HG03457 (cell line): Measurements from ENCODE around the gene TOP1.
"Not testable (repeated sequence)": the region's sequence is repeated elsewhere in the genome, so short reads cannot be mapped to it uniquely, and the experiment has no call there.

Source experiments
- ATAC-seq: cut with Tn5 transposase; IDR thresholded peaks from one replicate; pipeline ENCODE4 v1.9.1; 2021; ENCODE audit warnings: moderate number of reproducible peaks; ENCODE audit not compliant: unreplicated experiment

Gene TOP1

GRCh38 chr20:41086402-41087324 lies 58.0 kb downstream of the TOP1 start:
- no peak for ATAC-seq

DNA sequence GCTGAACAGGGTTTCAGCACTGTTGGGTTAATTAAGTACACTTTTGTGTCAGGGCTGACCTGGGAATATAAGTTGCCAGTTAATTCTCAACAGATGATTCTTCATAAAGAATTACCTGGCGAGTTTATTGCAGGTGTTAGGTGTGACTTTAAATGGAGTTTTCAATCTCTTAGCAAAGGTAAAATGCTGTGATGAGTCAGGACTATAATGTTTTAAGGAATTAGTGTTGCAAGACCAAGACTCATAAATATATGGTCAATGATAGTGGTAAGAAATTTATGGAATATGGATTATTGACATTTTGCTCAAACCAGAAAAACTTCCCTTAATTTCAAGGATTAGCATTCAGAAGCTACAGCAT lies 58.7 kb downstream of the TOP1 start:
- ATAC-seq: no peak

DNA sequence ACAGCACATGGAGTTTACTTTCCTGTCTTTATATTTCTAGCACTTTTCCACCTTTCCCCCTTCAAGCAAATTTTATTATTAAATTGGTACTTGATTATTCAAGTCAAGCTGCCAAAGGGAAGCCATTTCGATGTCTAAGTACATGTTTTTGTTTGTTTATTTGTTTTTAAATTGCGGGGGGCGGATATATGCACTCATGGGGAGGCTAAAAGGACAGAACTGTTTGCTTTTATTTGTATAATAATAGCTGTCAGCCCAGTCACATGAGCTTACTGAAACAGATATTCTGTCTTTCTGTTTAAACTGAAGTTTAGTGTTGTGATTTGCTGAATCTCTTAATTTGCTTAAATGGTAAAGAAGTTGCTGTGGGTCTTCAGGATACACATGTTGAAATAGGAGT lies 59.2 kb downstream of the TOP1 start:
- ATAC-seq: no peak

GRCh38 chr20:41089555-41089954 lies 60.9 kb downstream of the TOP1 start:
- no peak for ATAC-seq

GRCh38 chr20:41091927-41092326 lies 63.3 kb downstream of the TOP1 start:
- ATAC-seq: no peak

DNA sequence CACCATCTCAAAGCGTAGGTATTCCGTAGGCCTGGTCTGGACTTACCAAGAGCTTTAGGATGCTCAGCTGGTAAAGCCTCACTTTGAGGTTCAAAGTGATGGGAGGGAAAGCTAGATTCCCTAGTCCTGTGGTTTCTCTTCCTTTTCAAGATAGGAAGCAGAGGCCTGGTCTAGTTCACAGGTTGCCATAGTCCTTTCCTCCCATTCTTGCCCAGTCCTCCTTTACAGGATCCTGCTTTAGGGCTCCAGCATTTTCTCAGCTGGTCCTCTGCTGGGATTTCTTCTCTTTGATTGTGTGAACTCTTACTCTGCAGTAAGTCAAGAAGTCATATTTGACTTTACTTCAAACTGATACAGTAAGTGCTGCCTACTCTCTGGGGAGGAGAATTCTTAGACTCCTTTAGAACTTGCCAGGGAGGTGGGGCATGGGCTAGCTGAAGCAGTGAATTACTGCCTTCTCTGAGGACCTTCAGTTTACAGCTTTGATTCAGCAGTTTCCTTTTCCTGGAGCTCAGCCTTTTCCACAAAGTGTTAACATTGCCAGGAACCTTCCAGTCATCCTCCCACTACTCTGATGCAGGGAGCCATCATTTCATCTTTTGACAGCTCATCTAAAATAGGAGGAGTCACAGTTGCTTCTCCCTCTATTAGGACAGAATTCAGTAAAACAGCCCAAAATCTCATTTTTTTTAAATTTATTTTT lies 65.9 kb downstream of the TOP1 start:
- no peak for ATAC-seq

GRCh38 chr20:41095110-41095969 lies 66.7 kb downstream of the TOP1 start:
- no peak for ATAC-seq

DNA sequence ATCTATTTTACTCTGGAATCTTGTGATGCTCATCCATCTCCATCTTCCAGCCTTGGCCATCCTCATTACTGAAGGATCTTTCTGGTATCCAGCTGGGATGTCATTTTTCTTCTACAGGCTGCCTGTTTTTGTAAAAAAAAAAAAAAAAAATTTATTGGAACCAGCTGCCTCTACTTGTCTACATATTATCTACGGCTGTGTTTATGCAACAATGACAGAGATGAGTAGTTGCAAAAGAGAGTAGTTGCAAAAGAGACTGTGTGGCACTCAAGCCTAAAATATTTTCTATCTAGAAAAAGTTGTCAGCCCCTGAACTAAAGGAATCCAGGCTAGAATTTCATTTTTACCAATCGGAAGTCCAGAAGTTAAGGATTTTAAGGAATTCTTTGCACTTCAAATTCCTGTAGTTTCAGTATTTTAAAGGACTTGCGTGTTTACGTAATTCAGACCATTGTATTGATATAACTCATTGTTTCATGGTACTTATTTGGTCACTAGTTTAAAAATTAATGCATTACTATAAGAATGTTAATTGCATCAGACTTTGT lies 70.2 kb downstream of the TOP1 start:
- no peak for ATAC-seq

DNA sequence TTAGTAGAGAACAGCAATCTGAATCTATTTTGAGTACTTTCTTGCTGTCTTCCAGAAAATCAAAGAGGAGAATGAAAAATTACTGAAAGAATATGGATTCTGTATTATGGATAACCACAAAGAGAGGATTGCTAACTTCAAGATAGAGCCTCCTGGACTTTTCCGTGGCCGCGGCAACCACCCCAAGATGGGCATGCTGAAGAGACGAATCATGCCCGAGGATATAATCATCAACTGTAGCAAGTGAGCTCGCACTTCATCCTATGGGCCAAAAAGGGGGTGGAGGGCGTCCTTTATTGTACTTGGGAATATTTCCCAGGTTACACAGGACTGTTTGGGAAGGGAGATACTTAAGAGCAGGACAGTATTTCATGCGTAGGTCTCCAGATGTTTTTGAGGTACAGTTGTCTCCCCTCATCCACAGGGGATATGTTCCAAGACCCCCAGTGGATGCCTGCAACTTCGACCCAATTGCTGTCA lies 71.4 kb downstream of the TOP1 start:
- ATAC-seq: no peak

- no peak for ATAC-seq
Measured at GRCh38 chr20:41101660-41102059, 73.0 kb downstream of the TOP1 start.

DNA sequence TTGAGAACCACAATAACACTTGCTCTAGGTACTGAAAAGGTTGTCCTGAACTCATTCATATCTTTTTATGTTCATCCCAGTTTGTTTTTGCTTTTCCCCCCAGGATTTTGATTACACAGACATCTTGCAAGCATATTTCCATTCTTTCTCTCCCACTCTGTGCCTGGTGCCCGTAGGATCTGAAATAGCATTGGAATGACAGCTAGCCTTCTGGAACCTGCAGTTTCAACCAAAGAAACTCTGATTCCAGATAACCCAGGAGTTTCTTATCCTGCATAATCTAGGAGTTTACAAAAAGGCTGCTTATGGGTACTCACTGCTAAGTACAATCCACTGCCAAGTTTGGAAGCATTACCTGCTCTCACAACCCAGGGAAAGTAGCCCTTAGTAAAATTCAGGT lies 79.9 kb downstream of the TOP1 start:
- no peak for ATAC-seq

DNA sequence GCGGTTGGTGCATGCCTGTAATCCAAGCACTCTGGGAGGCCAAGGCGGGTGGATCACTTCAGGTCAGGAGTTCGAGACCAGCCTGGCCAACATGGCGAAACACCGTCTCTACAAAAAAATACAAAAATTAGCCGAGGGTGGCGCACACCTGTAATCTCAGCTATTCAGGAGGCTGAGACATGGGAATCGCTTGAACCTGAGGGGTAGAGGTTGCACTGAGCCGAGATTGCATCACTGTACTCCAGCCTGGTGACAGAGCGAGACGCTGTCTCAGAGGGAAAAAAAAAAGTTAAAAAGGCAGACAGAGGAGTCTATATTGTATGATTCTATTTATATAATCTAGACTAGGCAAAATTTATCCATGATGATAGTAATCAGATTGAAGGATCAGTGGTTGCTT lies 81.4 kb downstream of the TOP1 start:
- no peak for ATAC-seq

- no peak for ATAC-seq
Measured at GRCh38 chr20:41110930-41111577, 82.4 kb downstream of the TOP1 start.

- no peak for ATAC-seq
Measured at GRCh38 chr20:41111578-41111951, 82.9 kb downstream of the TOP1 start.

DNA sequence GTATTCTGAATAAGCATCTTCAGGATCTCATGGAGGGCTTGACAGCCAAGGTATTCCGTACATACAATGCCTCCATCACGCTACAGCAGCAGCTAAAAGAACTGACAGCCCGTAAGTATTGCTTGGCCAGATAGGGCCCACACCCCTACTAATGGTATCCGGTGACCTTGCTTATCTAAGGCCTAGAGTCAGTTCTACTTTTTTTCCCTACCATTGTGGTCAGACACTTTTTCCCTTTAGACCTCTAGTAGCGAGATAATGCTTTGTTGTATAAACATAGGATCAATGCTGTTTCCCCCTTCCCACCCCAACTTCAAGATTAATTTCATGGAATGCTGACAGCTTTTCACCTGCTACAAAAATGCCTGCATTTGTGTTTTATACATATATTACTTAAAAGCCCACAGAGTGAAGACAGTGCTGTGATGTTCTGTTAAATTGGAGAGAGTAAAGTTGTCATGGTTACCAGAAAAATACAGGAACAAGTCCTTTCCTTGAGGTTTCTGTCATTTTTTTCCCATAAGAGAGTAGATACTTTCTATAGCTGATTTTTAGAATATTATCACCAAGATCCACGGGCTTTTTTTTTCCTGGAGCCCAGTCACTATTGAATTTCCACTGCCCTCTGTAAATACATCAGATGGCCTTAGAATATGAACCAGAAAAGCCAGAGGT lies 87.8 kb downstream of the TOP1 start:
- ATAC-seq: no peak

DNA sequence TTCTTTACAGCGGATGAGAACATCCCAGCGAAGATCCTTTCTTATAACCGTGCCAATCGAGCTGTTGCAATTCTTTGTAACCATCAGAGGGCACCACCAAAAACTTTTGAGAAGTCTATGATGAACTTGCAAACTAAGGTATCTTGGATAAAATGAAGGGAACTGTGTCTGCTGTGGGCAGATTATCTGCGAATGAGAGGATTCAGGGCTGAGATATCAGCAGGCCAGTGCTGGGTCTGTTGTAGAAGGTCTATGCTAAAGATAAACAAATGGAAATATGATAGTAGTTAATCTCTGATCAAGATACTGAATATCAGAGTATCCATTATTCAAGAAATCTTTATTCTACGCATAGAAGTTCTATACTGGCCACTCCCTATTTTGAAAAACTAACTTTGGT lies 89.5 kb downstream of the TOP1 start:
- ATAC-seq: not testable (repeated sequence)

DNA sequence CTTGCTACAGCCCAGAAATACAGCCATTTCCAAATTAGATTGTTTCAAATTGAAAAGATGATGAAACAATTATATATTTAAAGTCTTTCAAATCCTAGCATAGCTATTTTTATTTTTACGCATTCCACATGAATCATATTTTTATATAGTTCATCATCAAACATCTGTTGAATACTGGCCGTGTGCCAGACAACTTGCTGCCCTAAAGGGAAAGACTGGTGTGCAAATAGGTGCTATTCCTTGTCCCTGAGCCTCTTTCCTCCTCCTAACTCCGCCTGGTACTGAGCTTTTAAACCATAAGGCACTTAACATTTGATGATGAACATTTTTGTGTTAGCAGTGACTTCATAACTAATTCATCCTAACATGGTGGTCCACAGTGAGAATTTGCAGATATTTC lies 90.0 kb downstream of the TOP1 start:
- no peak for ATAC-seq

GRCh38 chr20:41119614-41120561 lies 91.3 kb downstream of the TOP1 start:
- ATAC-seq: no peak

GRCh38 chr20:41121399-41121798 lies 92.8 kb downstream of the TOP1 start:
- ATAC-seq: no peak
